ENCODE results near the gene CCDC34. TPM values are rescaled to one million over a fixed set of nuclear protein-coding genes. Genes with fewer than 3 reads are reported as not detected.

Gene CCDC34
- polyA plus RNA-seq, 1 donor from 2014 or later: 13.3 TPM

DNA sequence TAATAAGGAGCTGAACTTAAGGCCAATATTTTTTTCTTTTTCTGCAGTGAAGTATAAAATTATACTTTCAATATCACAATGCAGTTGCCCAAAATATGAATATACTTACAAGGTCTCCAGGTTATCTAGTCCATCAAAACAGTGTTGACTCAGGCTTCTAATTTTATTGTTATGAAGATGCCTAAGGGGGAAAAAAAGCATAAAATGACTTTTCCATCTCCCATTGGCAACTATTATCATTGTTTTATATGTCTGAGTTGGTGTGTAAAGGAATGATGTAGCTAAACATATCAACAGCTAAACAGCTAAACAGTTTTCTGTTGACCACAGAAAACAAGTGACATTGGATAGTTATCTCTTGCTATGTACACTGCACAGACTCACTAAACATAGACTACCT is 21.2 kb upstream of the CCDC34 start:
- H3K27me3 ChIP-seq (ENCODE audit: insufficient read depth, low read depth, low read length): no peaks in the 10 kb centered on the region
- no peak overlapping the region for H2AFZ ChIP-seq (ENCODE audit: low read depth, low read length)
- no peak overlapping the region for H3K4me2 ChIP-seq (ENCODE audit: low read length)
- no peak overlapping the region for H3K4me3 ChIP-seq (ENCODE audit: low read length)
- H3K9me3 ChIP-seq (ENCODE audit: low read length): no peaks in the 10 kb centered on the region
- no peaks in the 10 kb centered on the region for H3K79me2 ChIP-seq (replicated peaks; ENCODE audit: insufficient read depth, low read length)
- TF ChIP-seq, protein P1, sequence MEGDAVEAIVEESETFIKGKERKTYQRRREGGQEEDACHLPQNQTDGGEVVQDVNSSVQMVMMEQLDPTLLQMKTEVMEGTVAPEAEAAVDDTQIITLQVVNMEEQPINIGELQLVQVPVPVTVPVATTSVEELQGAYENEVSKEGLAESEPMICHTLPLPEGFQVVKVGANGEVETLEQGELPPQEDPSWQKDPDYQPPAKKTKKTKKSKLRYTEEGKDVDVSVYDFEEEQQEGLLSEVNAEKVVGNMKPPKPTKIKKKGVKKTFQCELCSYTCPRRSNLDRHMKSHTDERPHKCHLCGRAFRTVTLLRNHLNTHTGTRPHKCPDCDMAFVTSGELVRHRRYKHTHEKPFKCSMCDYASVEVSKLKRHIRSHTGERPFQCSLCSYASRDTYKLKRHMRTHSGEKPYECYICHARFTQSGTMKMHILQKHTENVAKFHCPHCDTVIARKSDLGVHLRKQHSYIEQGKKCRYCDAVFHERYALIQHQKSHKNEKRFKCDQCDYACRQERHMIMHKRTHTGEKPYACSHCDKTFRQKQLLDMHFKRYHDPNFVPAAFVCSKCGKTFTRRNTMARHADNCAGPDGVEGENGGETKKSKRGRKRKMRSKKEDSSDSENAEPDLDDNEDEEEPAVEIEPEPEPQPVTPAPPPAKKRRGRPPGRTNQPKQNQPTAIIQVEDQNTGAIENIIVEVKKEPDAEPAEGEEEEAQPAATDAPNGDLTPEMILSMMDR (IDR thresholded peaks at IDR 0.05; ENCODE audit: poor library complexity, severe bottlenecking): no peak
- no peak for TF ChIP-seq SMC3 (conservative IDR thresholded peaks at IDR 0.05; ENCODE audit: poor library complexity)
- TF ChIP-seq RAD21 (conservative IDR thresholded peaks at IDR 0.05): no peak
- no peak for TF ChIP-seq MXI1 (conservative IDR thresholded peaks at IDR 0.05; ENCODE audit: poor library complexity, severe bottlenecking)
- no peak for TF ChIP-seq EZH2 (IDR thresholded peaks at IDR 0.05; ENCODE audit: borderline replicate concordance, insufficient read depth, low read length, poor library complexity, severe bottlenecking)
- no peak for TF ChIP-seq TAF1 (IDR thresholded peaks at IDR 0.05; ENCODE audit: low read depth)
- TF ChIP-seq EP300 (conservative IDR thresholded peaks at IDR 0.05; ENCODE audit: poor library complexity, severe bottlenecking): no peak
- TF ChIP-seq POLR2AphosphoS5 (IDR thresholded peaks at IDR 0.05): no peak
- no peak for TF ChIP-seq REST (IDR thresholded peaks at IDR 0.05; ENCODE audit: borderline replicate concordance)
- no peaks in the 10 kb centered on the region for H3K36me3 ChIP-seq (ENCODE audit: insufficient read depth, low read length)
- no peaks in the 10 kb centered on the region for H3F3A ChIP-seq (ENCODE audit: insufficient read depth, low read length, poor library complexity, severe bottlenecking)
- no peaks in the 10 kb centered on the region for H4K20me1 ChIP-seq (ENCODE audit: insufficient read depth)
- H3K9me2 ChIP-seq (ENCODE audit: insufficient read depth, low read length): no peaks in the 10 kb centered on the region
- H3K9ac ChIP-seq (ENCODE audit: low read length): no peak overlapping the region
- no peak overlapping the region for H3K27ac ChIP-seq (ENCODE audit: low read length)

DNA sequence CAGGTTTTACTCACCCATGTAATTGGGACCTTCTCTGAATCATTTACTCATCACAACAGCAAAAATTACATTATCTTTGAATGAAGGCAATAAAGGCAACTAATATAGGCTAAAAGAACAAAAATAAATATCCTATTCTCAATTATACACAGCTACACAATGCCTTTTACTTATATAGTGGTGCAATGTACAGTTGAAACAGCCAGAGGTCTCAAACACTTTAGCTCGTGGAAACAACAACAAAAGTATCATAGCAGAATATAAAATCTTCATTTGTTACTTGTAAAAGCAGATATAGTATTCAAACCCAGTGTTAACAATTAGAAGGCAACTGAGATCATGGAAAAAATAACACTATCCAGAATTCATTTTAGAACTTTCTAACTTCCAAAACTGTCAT is 20.6 kb upstream of the CCDC34 start:
- no peaks in the 10 kb centered on the region for H3F3A ChIP-seq (ENCODE audit: insufficient read depth, low read length, poor library complexity, severe bottlenecking)
- no peak overlapping the region for H3K4me3 ChIP-seq (ENCODE audit: low read length)
- H3K36me3 ChIP-seq (ENCODE audit: insufficient read depth, low read length): no peaks in the 10 kb centered on the region
- no peak overlapping the region for H3K27ac ChIP-seq (ENCODE audit: low read length)
- no peak overlapping the region for H3K4me2 ChIP-seq (ENCODE audit: low read length)
- H3K27me3 ChIP-seq (ENCODE audit: insufficient read depth, low read depth, low read length): no peaks in the 10 kb centered on the region
- no peaks in the 10 kb centered on the region for H3K9me3 ChIP-seq (ENCODE audit: low read length)
- TF ChIP-seq SMC3 (conservative IDR thresholded peaks at IDR 0.05; ENCODE audit: poor library complexity) (no peak), POLR2AphosphoS5 (IDR thresholded peaks at IDR 0.05) (no peak), EZH2 (IDR thresholded peaks at IDR 0.05; ENCODE audit: borderline replicate concordance, insufficient read depth, low read length, poor library complexity, severe bottlenecking) (no peak), REST (IDR thresholded peaks at IDR 0.05; ENCODE audit: borderline replicate concordance) (no peak), RAD21 (conservative IDR thresholded peaks at IDR 0.05) (no peak), MXI1 (conservative IDR thresholded peaks at IDR 0.05; ENCODE audit: poor library complexity, severe bottlenecking) (no peak), TAF1 (IDR thresholded peaks at IDR 0.05; ENCODE audit: low read depth) (no peak)
- TF ChIP-seq, protein P1 (IDR thresholded peaks at IDR 0.05; ENCODE audit: poor library complexity, severe bottlenecking): no peak
- H3K79me2 ChIP-seq (replicated peaks; ENCODE audit: insufficient read depth, low read length): no peaks in the 10 kb centered on the region
- H4K20me1 ChIP-seq (ENCODE audit: insufficient read depth): no peaks in the 10 kb centered on the region
- H2AFZ ChIP-seq (ENCODE audit: low read depth, low read length): no peak overlapping the region
- no peaks in the 10 kb centered on the region for H3K9me2 ChIP-seq (ENCODE audit: insufficient read depth, low read length)
- H3K9ac ChIP-seq (ENCODE audit: low read length): no peak overlapping the region

Data from neural cell (in vitro differentiated cells).